Breast epithelium (tissue), 3 donors: ENCODE measurements around the gene ZNF423.

Experiments
- CTCF ChIP-seq, 3 donors: fragments of 450-650 bp; IDR thresholded peaks; one replicate each; pipeline ENCODE4 v1.5.1; 2016 to 2017; ENCODE audit warnings: antibody characterized with exemption in 3 of 3, mild to moderate bottlenecking in 3 of 3, moderate library complexity in 3 of 3
- POLR2A ChIP-seq: fragments of 450-650 bp; IDR thresholded peaks from one replicate; pipeline ENCODE4 v1.6.1; 2016; ENCODE audit warnings: antibody characterized with exemption, mild to moderate bottlenecking, moderate library complexity
- POLR2AphosphoS5 ChIP-seq, 3 donors: sonication (generic); formaldehyde crosslinking; IDR thresholded peaks; one replicate each; pipeline ENCODE4 v1.6.1; 2017; ENCODE audit warnings: antibody characterized with exemption in 3 of 3

- TF ChIP-seq CTCF (IDR thresholded peaks at IDR 0.05), result no peak
- no peak for TF ChIP-seq POLR2AphosphoS5 (IDR thresholded peaks at IDR 0.05)
- TF ChIP-seq POLR2A, result no peak
These were observed 146.9 kb downstream of the ZNF423 start for GRCh38 chr16:49709057-49709456.
